8988T (cell line): Measurements from ENCODE around the gene MCL1.
"Not testable (repeated sequence)": the region's sequence is repeated elsewhere in the genome, so short reads cannot be mapped to it uniquely, and the experiment has no call there.

Source experiments
- DNase-seq: peaks from one replicate; pipeline ENCODE4 v3.0.0; 2011

MCL1 gene

GRCh38 chr1:150567717-150568593, 11.5 kb downstream of the MCL1 start:
- DNase-seq, result no peak

- DNase-seq, result no peak
Observed at GRCh38 chr1:150567341-150567716, 12.1 kb downstream of the MCL1 start.

GRCh38 chr1:150566589-150567340, 12.6 kb downstream of the MCL1 start:
- DNase-seq, result no peak

DNA sequence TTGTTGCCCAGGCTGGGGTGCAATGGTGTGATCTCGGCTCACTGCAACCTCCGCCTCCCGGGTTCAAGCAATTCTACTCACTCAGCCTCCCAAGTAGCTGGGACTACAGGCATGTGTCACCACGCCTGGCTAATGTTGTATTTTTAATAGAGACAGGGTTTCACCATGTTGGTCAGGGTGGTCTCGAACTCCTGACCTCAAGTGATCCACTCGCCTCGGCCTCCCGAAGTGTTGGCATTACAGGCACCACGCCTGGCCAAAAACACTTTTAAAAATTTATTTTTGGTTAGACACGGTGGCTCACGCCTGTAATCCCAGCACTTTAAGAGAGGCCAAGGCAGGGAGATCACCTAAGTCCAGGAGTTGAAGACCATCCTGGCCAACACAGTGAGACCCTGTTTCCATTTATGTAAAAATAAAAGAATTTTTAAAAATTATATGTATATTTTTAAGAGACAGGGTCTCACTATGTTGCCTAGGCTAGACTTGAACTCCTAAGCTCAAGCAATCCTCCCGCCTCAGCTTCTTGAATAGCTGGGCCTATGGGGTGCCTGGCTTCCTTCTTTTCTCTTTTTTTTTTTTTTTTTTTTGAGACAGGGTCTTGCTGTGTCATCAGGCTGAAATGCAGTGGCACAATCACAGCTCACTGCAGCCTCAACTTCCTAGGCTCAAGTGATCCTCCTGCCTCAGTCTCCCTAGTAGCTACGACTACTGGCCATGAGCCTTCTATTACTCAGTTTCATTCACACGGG, 14.0 kb downstream of the MCL1 start:
- DNase-seq, result not testable (repeated sequence)

GRCh38 chr1:150564051-150564991, 15.1 kb downstream of the MCL1 start:
- DNase-seq, result no peak

GRCh38 chr1:150563340-150564038, 15.9 kb downstream of the MCL1 start:
- DNase-seq, result no peak

GRCh38 chr1:150562446-150563339, 16.7 kb downstream of the MCL1 start:
- DNase-seq, result no peak

DNA sequence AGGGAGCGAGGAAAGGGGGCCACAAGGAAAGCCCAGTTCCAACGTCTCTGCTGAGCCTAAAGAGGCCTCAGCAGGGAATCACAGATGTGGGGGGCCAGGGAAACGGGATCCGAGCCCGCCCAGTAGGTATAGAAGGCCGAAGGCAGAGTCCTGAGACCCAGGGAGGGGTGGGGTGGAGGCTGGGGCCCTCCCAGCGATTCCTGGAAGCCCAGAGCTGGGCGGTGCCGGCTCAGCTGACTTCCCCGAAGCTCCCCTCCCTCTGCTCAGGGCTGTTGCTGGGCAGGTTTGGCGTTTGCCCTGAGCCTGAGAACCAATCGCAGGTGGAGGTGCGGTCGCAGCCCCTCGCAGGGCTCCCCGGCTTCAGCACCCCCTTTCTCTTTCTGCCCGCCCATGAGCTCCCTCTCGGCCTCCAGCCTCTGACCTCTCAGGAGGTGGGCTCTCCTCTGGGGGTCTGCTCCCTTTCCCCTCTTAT, 17.4 kb downstream of the MCL1 start:
- peak; percentile 51 for DNase-seq

- DNase-seq, result peak; percentile 90
Observed at GRCh38 chr1:150561254-150561973, 18.0 kb downstream of the MCL1 start.

GRCh38 chr1:150560576-150561253, 18.7 kb downstream of the MCL1 start:
- DNase-seq, result peak; percentile 70

DNA sequence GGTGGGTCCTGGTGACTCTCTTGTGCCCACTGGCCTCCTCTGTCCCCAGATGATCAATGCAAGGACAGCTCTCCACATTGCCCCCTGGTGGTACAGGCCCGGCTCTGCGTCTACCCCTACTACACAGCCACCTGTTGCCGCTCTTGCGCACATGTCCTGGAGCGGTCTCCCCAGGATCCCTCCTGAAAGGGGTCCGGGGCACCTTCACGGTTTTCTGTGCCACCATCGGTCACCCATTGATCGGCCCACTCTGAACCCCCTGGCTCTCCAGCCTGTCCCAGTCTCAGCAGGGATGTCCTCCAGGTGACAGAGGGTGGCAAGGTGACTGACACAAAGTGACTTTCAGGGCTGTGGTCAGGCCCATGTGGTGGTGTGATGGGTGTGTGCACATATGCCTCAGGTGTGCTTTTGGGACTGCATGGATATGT, 19.4 kb downstream of the MCL1 start:
- DNase-seq, result peak; percentile 79

DNA sequence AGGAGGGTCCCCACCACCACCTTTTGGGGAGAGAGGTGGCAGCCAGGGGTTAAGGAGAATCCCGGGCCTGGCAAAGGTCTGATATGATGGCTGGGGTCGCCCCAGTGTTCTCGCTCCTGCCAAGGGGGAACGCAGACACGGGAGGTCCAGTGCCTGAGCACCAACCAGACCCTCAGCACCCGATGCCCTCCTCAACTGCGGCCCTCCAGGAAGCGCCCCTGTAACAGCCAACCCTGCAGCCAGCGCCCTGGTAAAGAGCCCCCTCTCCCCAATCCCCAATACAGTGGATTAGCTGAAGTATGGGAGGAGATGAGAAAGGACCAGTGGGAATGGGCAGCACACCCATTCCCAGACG, 19.8 kb downstream of the MCL1 start:
- no peak for DNase-seq

- no peak for DNase-seq
Observed at GRCh38 chr1:150558761-150559655, 20.4 kb downstream of the MCL1 start.

- DNase-seq, result no peak
Observed at GRCh38 chr1:150558303-150558704, 21.1 kb downstream of the MCL1 start.

GRCh38 chr1:150557813-150558212, 21.6 kb downstream of the MCL1 start:
- DNase-seq, result no peak

DNA sequence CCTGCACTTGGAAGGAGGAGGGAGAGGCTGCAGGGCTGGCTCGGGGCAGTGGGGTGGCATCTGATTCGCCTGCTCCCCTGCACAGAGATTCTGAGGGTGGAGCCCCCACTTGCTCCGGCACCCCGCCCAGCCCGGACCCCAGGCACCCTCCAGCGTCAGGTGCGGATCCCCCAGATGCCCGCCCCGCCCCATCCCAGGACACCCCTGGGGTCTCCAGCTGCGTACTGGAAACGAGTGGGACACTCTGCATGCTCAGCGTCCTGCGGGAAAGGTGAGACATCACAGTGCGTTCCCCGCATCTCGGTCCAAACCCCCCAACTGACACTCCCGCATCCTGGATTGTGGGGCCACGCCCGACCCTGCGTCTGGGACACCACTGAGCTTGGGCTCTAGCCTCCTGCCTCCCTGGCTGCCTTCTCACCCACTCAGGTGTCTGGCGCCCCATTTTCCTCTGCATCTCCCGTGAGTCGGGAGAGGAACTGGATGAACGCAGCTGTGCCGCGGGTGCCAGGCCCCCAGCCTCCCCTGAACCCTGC, 22.3 kb downstream of the MCL1 start:
- no peak for DNase-seq

GRCh38 chr1:150555971-150556865, 23.2 kb downstream of the MCL1 start:
- DNase-seq, result no peak
